GM11168 (cell line): ENCODE data around the gene SLC19A2.
"Not testable (repeated sequence)": the region's sequence is repeated elsewhere in the genome, so short reads cannot be mapped to it uniquely, and the experiment has no call there.

Experiments
- in situ Hi-C: fragments of 300-500 bp; cut with MboI; formaldehyde crosslinking; loops from one replicate; pipeline ENCODE4 v1.12.0; 2022; ENCODE audit warnings: low sequenced_read_pairs; ENCODE audit not compliant: unreplicated experiment

The SLC19A2 gene

GRCh38 chr1:169511316-169512005 lies 25.7 kb upstream of the SLC19A2 start:
- in situ Hi-C loops: no loop called here

GRCh38 chr1:169510060-169510459 lies 24.3 kb upstream of the SLC19A2 start:
- in situ Hi-C loops: no loop called here

- in situ Hi-C loops: no loop called here
Measured at GRCh38 chr1:169509354-169509753, 23.6 kb upstream of the SLC19A2 start.

- in situ Hi-C loops: no loop called here
Measured at GRCh38 chr1:169508432-169509338, 22.9 kb upstream of the SLC19A2 start.

- in situ Hi-C loops: no loop called here
Measured at GRCh38 chr1:169507413-169507812, 21.7 kb upstream of the SLC19A2 start.

- in situ Hi-C loops: not testable (repeated sequence)
Measured at GRCh38 chr1:169503601-169504000, 17.9 kb upstream of the SLC19A2 start.

GRCh38 chr1:169499807-169500206 lies 14.1 kb upstream of the SLC19A2 start:
- in situ Hi-C loops: no loop called here

- in situ Hi-C loops: no loop called here
Measured at GRCh38 chr1:169497317-169497716, 11.6 kb upstream of the SLC19A2 start.

- in situ Hi-C loops: no loop called here
Measured at GRCh38 chr1:169495916-169496315, 10.2 kb upstream of the SLC19A2 start.

GRCh38 chr1:169495046-169495775 lies 9.5 kb upstream of the SLC19A2 start:
- in situ Hi-C loops: no loop called here

GRCh38 chr1:169494343-169494742 lies 8.6 kb upstream of the SLC19A2 start:
- in situ Hi-C loops: no loop called here

GRCh38 chr1:169493251-169493650 lies 7.5 kb upstream of the SLC19A2 start:
- in situ Hi-C loops: no loop called here

GRCh38 chr1:169491845-169492281 lies 6.1 kb upstream of the SLC19A2 start:
- in situ Hi-C loops: no loop called here

GRCh38 chr1:169488157-169488556 lies 2.4 kb upstream of the SLC19A2 start:
- in situ Hi-C loops: loop anchor here (10.0 kb wide), 1 partner anchor 57 kb away; no protein-coding TSS in a partner anchor

- in situ Hi-C loops: loop anchor here (10.0 kb wide), 1 partner anchor 57 kb away; no protein-coding TSS in a partner anchor
Measured at GRCh38 chr1:169487561-169487960, 1.8 kb upstream of the SLC19A2 start.

- in situ Hi-C loops: loop anchor here (10.0 kb wide), 1 partner anchor 58 kb away; no protein-coding TSS in a partner anchor
Measured at GRCh38 chr1:169487133-169487532, 1.4 kb upstream of the SLC19A2 start.

GRCh38 chr1:169486281-169487051 lies 722 bp upstream of the SLC19A2 start:
- in situ Hi-C loops: loop anchor here (10.0 kb wide), 1 partner anchor 58 kb away; no protein-coding TSS in a partner anchor

- in situ Hi-C loops: loop anchor here (10.0 kb wide), 1 partner anchor 60 kb away; no protein-coding TSS in a partner anchor
Measured at GRCh38 chr1:169484683-169485430, 887 bp downstream of the SLC19A2 start.

GRCh38 chr1:169484101-169484500 lies 1.6 kb downstream of the SLC19A2 start:
- in situ Hi-C loops: loop anchor here (10.0 kb wide), 1 partner anchor 61 kb away; no protein-coding TSS in a partner anchor
